GM19043 (cell line): ENCODE results near the gene TMEM126B.
A peak's percentile ranks its signal among the peaks of the same experiment; 100 is the strongest.
"Not testable (repeated sequence)": the region's sequence is repeated elsewhere in the genome, so short reads cannot be mapped to it uniquely, and the experiment has no call there.

Experiments used
- ATAC-seq: cut with Tn5 transposase; IDR thresholded peaks from one replicate; pipeline ENCODE4 v1.9.1; 2021; ENCODE audit warnings: low read depth; ENCODE audit not compliant: unreplicated experiment

TMEM126B gene

GRCh38 chr11:85627998-85628770 is at the start of gene TMEM126B:
TMEM126B (plus strand) TSS chr11:85628593; CDS start chr11:85628608, 15 bp downstream.
- peak; percentile 99 for ATAC-seq

DNA sequence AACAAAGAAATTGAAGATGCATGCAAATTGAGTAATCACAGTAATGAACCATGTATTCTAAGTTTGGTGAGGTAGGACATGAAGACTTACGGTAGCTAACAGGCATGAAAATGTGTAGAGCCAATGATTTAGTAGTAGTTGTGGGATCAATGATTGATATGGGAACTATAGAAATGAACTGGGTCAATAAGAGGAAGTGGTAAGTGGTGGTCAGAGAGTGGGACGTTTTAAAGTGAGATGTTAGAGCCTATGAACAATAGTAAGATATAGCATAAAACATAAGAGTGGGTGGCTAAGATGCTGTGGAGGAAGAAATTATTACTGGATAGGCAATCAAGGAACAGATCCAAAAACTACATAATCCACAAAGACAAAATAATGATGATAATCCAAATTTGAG is 46.3 kb upstream of the TMEM126B start:
- no peak for ATAC-seq

GRCh38 chr11:85589373-85589772 is 39.0 kb upstream of the TMEM126B start:
- ATAC-seq, result no peak

- ATAC-seq, result no peak
Measured at GRCh38 chr11:85590848-85591483, 37.4 kb upstream of the TMEM126B start.

- ATAC-seq, result no peak
Measured at GRCh38 chr11:85595285-85595884, 33.0 kb upstream of the TMEM126B start.

GRCh38 chr11:85596886-85597285 is 31.5 kb upstream of the TMEM126B start:
- no peak for ATAC-seq

DNA sequence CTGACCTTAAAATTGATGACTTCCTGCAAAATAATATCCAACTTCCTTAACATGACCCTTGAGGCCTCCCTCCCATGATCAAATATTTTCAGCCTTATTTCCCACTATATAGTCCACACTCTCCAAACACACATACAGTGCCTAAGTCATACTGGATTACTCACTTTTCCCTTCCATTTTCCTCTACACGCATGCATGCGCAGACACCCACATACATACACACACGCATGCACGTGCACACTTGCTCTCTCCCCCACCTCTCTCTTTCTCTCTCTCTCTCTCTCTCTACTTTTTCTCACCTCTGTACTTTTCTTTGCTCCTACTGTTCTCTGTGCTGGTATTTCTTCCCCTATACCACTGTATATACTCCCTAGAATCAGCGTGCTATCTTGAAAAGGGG is 29.3 kb upstream of the TMEM126B start:
- ATAC-seq, result no peak

DNA sequence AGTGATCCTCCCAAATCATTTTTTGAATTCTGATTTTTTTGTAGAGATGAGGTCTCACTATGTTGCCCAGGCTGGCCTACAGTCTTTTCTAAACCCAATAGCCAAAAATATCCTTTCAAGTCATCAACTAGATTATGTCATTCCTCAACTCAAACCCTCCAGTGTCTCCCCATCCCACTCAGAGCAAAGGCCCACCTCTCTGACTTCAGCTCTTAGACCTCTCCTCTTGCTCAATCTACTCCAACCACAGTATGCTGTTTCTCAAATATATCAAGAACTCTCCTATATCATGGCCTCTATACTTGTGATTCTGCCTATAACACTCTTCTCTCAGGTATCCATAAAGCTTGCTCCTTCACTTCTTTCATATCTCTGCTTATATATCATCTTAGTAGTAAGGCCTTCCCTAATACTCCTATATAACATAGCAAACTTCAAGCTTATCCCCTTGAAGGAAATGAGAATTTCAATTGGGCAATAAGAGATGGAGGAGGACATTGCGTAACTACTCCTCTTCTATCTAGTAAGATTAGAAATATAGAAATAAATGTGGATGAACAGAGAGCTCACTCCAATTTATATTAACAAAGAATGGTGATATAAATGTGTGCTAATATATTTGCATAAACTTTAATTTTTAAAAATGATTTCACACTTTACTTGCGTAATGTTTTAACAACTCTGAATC is 25.7 kb upstream of the TMEM126B start:
- no peak for ATAC-seq

- ATAC-seq, result no peak
Measured at GRCh38 chr11:85603220-85603619, 25.2 kb upstream of the TMEM126B start.

GRCh38 chr11:85606237-85606636 is 22.2 kb upstream of the TMEM126B start:
- ATAC-seq, result not testable (repeated sequence)

- ATAC-seq, result not testable (repeated sequence)
Measured at GRCh38 chr11:85608621-85609020, 19.8 kb upstream of the TMEM126B start.

DNA sequence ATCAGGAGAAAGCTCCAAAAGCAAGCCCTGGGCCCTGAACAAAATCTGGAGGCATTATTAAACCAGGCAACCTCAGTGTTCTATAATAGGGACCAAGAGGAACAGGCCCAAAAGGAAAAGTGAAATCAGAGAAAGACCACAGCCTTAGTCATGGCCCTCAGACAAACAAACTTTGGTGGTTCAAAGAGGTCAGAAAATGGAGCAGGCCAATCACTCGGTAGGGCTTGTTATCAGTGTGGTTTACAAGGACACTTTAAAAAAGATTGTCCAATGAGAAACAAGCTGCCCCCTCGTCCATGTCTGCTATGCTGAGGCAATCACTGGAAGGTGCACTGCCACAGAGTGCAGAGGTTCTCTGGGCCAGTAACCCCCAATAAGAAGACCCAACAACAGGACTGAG is 19.1 kb upstream of the TMEM126B start:
- not testable (repeated sequence) for ATAC-seq

DNA sequence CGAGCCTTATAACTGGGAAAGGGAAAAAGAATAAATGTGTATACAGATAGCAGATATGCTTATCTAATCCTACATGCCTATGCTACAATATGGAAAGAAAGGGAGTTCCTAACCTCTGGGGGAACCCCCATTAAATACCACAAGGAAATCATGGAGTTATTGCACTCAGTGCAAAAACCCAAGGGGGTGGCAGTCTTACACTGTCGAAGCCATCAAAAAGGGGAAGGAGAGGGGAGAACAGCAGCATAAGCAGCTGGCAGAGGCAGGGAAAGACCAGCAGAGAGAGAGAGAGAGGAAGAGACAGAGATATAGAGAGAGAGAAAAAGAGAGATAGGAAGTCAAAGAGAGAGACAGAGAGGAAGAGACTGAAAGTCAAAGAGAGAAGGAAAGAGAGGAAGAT is 16.8 kb upstream of the TMEM126B start:
- ATAC-seq, result not testable (repeated sequence)

DNA sequence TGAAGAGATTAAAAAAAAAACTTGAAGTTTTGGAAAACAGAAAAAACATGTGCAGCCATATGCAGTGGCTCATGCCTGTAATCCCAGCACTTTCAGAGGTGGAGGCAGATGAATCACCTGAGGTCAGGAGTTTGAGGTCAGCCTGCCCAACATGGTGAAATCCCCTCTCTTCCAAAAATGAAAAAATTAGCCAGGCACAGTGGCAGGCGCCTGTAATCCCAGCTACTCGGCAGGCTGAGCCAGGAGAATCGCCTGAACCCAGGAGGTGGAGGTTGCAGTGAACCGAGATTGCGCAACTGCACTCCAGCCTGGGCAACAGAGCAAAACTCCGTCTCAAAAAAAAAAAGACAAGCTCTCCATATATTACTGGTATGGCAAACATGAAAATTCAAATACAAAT is 8.9 kb upstream of the TMEM126B start:
- ATAC-seq, result no peak

- no peak for ATAC-seq
Measured at GRCh38 chr11:85620256-85620655, 8.1 kb upstream of the TMEM126B start.

- no peak for ATAC-seq
Measured at GRCh38 chr11:85626496-85626895, 1.9 kb upstream of the TMEM126B start.

- ATAC-seq, result no peak
Measured at GRCh38 chr11:85627332-85627997, 928 bp upstream of the TMEM126B start, which contains the start of gene DLG2. DLG2 (minus strand) TSS chr11:85627344.

DNA sequence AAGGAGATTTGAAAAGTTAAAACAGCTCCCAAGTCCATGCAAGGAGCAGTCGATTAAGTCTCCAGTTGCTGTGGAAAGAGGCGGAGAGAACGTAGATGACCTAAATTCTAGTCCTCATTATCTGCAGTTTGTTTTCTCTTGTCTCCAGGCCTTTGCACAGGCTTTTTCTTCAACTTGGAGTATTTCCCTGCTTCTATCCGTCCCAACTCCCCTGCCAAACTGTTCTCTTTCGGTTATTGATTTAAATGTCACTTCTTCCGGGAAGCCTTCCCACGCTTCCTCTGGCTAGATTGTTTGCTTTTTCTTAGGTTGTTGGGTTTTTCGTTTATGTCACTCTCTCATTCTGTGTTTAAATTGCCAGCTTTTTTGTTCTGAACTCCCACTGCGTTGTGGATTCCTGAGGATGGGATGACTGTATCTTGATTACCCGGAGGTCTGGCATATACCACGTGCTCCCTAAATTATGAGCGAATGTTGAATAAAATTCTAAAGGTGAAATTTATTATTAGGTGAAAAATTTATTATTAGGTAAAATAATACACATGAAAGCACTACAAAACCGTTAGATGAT is 463 bp downstream of the TMEM126B start:
- peak; percentile 4 for ATAC-seq

GRCh38 chr11:85634747-85635146 is 6.4 kb downstream of the TMEM126B start:
- no peak for ATAC-seq

GRCh38 chr11:85643191-85643614 is 14.8 kb downstream of the TMEM126B start:
- no peak for ATAC-seq
